HEK293 (cell line): ENCODE measurements around the gene SPATA2.

Source experiments
- EGR2 ChIP-seq: fragments of 450-650 bp; formaldehyde crosslinking; IDR thresholded peaks from 2 replicates; pipeline ENCODE4 v1.5.1; 2016; ENCODE audit warnings: low read depth, missing biosample characterization, missing genetic modification characterization
- GLIS1 ChIP-seq: fragments of 450-650 bp; formaldehyde crosslinking; IDR thresholded peaks from 2 replicates; pipeline ENCODE4 v1.5.1; 2016; ENCODE audit warnings: missing biosample characterization, missing genetic modification characterization
- INSM2 ChIP-seq: fragments of 450-650 bp; formaldehyde crosslinking; IDR thresholded peaks from 2 replicates; pipeline ENCODE4 v1.5.1; 2016; ENCODE audit warnings: missing biosample characterization, missing genetic modification characterization
- KLF7 ChIP-seq: fragments of 450-650 bp; formaldehyde crosslinking; IDR thresholded peaks from 2 replicates; pipeline ENCODE4 v1.5.1; 2016; ENCODE audit warnings: missing biosample characterization, missing genetic modification characterization, borderline replicate concordance
- MYNN ChIP-seq: fragments of 450-650 bp; formaldehyde crosslinking; IDR thresholded peaks from 2 replicates; pipeline ENCODE4 v1.5.1; 2016; ENCODE audit warnings: missing biosample characterization, missing genetic modification characterization, borderline replicate concordance
- PRDM1 ChIP-seq: fragments of 450-650 bp; formaldehyde crosslinking; IDR thresholded peaks from 2 replicates; pipeline ENCODE4; 2016; ENCODE audit warnings: missing biosample characterization, missing genetic modification characterization
- TCF7L2 ChIP-seq: IDR thresholded peaks from 2 replicates; pipeline ENCODE4 v1.6.1; 2011; ENCODE audit warnings: low read depth, mild to moderate bottlenecking, inconsistent platforms, low read length, moderate library complexity, borderline replicate concordance
- YY1 ChIP-seq: fragments of 450-650 bp; formaldehyde crosslinking; IDR thresholded peaks from 2 replicates; pipeline ENCODE4 v1.5.1; 2018; ENCODE audit warnings: missing biosample characterization, missing genetic modification characterization
- ZBTB17 ChIP-seq: fragments of 450-650 bp; formaldehyde crosslinking; IDR thresholded peaks from 2 replicates; pipeline ENCODE4 v1.5.1; 2016; ENCODE audit warnings: missing biosample characterization, missing genetic modification characterization
- ZBTB20 ChIP-seq: fragments of 450-650 bp; formaldehyde crosslinking; IDR thresholded peaks from 2 replicates; pipeline ENCODE4 v1.5.1; 2016; ENCODE audit warnings: missing biosample characterization, missing genetic modification characterization
- ZBTB7A ChIP-seq: fragments of 450-650 bp; formaldehyde crosslinking; IDR thresholded peaks from 2 replicates; pipeline ENCODE4 v1.5.1; 2016; ENCODE audit warnings: low read depth, missing biosample characterization, missing genetic modification characterization
- ZNF146 ChIP-seq: fragments of 450-650 bp; formaldehyde crosslinking; IDR thresholded peaks from 2 replicates; pipeline ENCODE4 v1.5.1; 2016; ENCODE audit warnings: missing biosample characterization, missing genetic modification characterization
- ZNF19 ChIP-seq: fragments of 450-650 bp; formaldehyde crosslinking; IDR thresholded peaks from 2 replicates; pipeline ENCODE4; 2016; ENCODE audit warnings: missing biosample characterization, missing genetic modification characterization, low read depth
- ZNF24 ChIP-seq: fragments of 450-650 bp; formaldehyde crosslinking; IDR thresholded peaks from 2 replicates; pipeline ENCODE4 v1.5.1; 2016; ENCODE audit warnings: missing biosample characterization, missing genetic modification characterization
- ZNF248 ChIP-seq: fragments of 450-650 bp; formaldehyde crosslinking; IDR thresholded peaks from 2 replicates; pipeline ENCODE4 v1.5.1; 2017; ENCODE audit warnings: missing biosample characterization, missing genetic modification characterization
- ZNF26 ChIP-seq: fragments of 450-650 bp; formaldehyde crosslinking; IDR thresholded peaks from 2 replicates; pipeline ENCODE4 v1.5.1; 2016; ENCODE audit warnings: missing biosample characterization, missing genetic modification characterization
- ZNF341 ChIP-seq: fragments of 450-650 bp; formaldehyde crosslinking; IDR thresholded peaks from 2 replicates; pipeline ENCODE4; 2016; ENCODE audit warnings: low read depth, missing biosample characterization, missing genetic modification characterization
- ZNF37A ChIP-seq: fragments of 450-650 bp; IDR thresholded peaks from 2 replicates; pipeline ENCODE4 v1.5.1; 2018; ENCODE audit warnings: missing biosample characterization, missing genetic modification characterization
- ZNF488 ChIP-seq: fragments of 450-650 bp; formaldehyde crosslinking; IDR thresholded peaks from 2 replicates; pipeline ENCODE4 v1.5.1; 2016; ENCODE audit warnings: missing biosample characterization, missing genetic modification characterization
- ZNF510 ChIP-seq: fragments of 450-650 bp; formaldehyde crosslinking; IDR thresholded peaks from 2 replicates; pipeline ENCODE4 v1.5.1; 2018; ENCODE audit warnings: mild to moderate bottlenecking, missing genetic modification characterization, missing biosample characterization; ENCODE audit not compliant: insufficient replicate concordance
- ZNF530 ChIP-seq: fragments of 450-650 bp; formaldehyde crosslinking; IDR thresholded peaks from 2 replicates; pipeline ENCODE4 v1.5.1; 2016; ENCODE audit warnings: low read depth, missing biosample characterization, missing genetic modification characterization
- ZNF544 ChIP-seq: fragments of 450-650 bp; formaldehyde crosslinking; IDR thresholded peaks from 2 replicates; pipeline ENCODE4 v1.5.0; 2017; ENCODE audit warnings: missing biosample characterization, missing genetic modification characterization
- ZNF548 ChIP-seq: fragments of 450-650 bp; formaldehyde crosslinking; IDR thresholded peaks from 2 replicates; pipeline ENCODE4 v1.5.1; 2016; ENCODE audit warnings: missing biosample characterization, missing genetic modification characterization
- ZNF623 ChIP-seq: fragments of 450-650 bp; formaldehyde crosslinking; IDR thresholded peaks from 2 replicates; pipeline ENCODE4 v1.5.1; 2016; ENCODE audit warnings: missing biosample characterization, missing genetic modification characterization
- ZNF701 ChIP-seq: fragments of 450-650 bp; formaldehyde crosslinking; IDR thresholded peaks from 2 replicates; pipeline ENCODE4 v1.5.1; 2016; ENCODE audit warnings: missing biosample characterization, missing genetic modification characterization
- ZNF830 ChIP-seq: fragments of 450-650 bp; IDR thresholded peaks from 2 replicates; pipeline ENCODE4 v1.5.0; 2018; ENCODE audit warnings: missing biosample characterization, missing genetic modification characterization, low read depth, mild to moderate bottlenecking, moderate library complexity
- ZNF837 ChIP-seq: fragments of 450-650 bp; formaldehyde crosslinking; IDR thresholded peaks from 2 replicates; pipeline ENCODE4 v1.5.1; 2016; ENCODE audit warnings: missing biosample characterization, missing genetic modification characterization
- ZSCAN30 ChIP-seq: fragments of 450-650 bp; IDR thresholded peaks from 2 replicates; pipeline ENCODE4 v1.5.1; 2018; ENCODE audit warnings: missing biosample characterization, mild to moderate bottlenecking, missing genetic modification characterization, moderate library complexity
- TF ChIP-seq, protein P1 (sequence below): fragments of 450-650 bp; formaldehyde crosslinking; IDR thresholded peaks from 2 replicates; pipeline ENCODE4 v1.5.1; 2016; ENCODE audit warnings: missing biosample characterization, missing genetic modification characterization
- TF ChIP-seq, protein P2 (sequence below): fragments of 450-650 bp; IDR thresholded peaks from 2 replicates; pipeline ENCODE4 v1.5.1; 2018; ENCODE audit warnings: missing biosample characterization, mild to moderate bottlenecking, missing genetic modification characterization
- TF ChIP-seq, protein P3 (sequence below): fragments of 450-650 bp; formaldehyde crosslinking; IDR thresholded peaks from 2 replicates; pipeline ENCODE4 v1.5.1; 2016; ENCODE audit warnings: missing biosample characterization, missing genetic modification characterization

The SPATA2 gene

DNA sequence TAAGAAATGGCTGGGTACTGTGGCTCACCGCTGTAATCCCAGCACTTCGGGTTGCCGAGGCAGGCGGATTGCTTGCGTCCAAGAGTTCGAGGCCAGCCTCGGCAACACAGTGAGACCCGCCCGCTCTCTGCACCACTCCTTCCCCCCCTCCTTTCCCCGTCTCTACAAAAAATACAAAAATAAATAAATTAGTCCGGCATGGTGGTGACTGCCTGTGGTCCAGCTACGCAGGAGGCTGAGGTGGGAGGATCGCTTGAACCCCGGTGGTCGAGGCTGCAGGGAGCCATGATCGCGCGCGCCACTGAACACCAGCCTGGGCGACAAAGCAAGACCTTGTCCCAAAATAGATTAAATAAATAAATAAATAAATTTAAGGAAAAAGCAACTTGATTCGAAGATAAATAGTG is 20.4 kb upstream of the SPATA2 start (continued):
- TF ChIP-seq ZNF24 (tag by site-specific recombination) (0 out of 2 replicates have a peak, but pooled peaks have one; percentile 38), TCF7L2 (no peak), ZNF830 (tag by site-specific recombination) (no peak), ZSCAN30 (tag by site-specific recombination) (no peak), EGR2 (tag by site-specific recombination) (no peak), ZNF623 (tag by site-specific recombination) (no peak), ZNF26 (tag by site-specific recombination) (no peak), ZBTB17 (no peak), ZNF548 (no peak), KLF7 (tag by site-specific recombination) (peak; percentile 83; the same call in 1 of the 2 replicates), ZNF837 (no peak), ZNF701 (tag by site-specific recombination) (no peak), ZNF248 (tag by site-specific recombination) (no peak), ZNF488 (tag by site-specific recombination) (no peak), YY1 (tag by site-specific recombination) (peak; percentile 30; the same call in 1 of the 2 replicates), ZNF530 (tag by site-specific recombination) (no peak), ZNF341 (tag by site-specific recombination) (no peak), ZNF146 (tag by site-specific recombination) (no peak), ZBTB7A (tag by site-specific recombination) (no peak), PRDM1 (tag by site-specific recombination) (no peak), MYNN (tag by site-specific recombination) (no peak), ZNF19 (tag by site-specific recombination) (no peak), ZNF544 (no peak), ZNF37A (tag by site-specific recombination) (no peak), INSM2 (tag by site-specific recombination) (no peak), ZNF510 (tag by site-specific recombination) (no peak), ZBTB20 (no peak), GLIS1 (tag by site-specific recombination) (no peak)
- TF ChIP-seq, protein P1, sequence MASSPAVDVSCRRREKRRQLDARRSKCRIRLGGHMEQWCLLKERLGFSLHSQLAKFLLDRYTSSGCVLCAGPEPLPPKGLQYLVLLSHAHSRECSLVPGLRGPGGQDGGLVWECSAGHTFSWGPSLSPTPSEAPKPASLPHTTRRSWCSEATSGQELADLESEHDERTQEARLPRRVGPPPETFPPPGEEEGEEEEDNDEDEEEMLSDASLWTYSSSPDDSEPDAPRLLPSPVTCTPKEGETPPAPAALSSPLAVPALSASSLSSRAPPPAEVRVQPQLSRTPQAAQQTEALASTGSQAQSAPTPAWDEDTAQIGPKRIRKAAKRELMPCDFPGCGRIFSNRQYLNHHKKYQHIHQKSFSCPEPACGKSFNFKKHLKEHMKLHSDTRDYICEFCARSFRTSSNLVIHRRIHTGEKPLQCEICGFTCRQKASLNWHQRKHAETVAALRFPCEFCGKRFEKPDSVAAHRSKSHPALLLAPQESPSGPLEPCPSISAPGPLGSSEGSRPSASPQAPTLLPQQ, result no peak
- TF ChIP-seq, protein P2, sequence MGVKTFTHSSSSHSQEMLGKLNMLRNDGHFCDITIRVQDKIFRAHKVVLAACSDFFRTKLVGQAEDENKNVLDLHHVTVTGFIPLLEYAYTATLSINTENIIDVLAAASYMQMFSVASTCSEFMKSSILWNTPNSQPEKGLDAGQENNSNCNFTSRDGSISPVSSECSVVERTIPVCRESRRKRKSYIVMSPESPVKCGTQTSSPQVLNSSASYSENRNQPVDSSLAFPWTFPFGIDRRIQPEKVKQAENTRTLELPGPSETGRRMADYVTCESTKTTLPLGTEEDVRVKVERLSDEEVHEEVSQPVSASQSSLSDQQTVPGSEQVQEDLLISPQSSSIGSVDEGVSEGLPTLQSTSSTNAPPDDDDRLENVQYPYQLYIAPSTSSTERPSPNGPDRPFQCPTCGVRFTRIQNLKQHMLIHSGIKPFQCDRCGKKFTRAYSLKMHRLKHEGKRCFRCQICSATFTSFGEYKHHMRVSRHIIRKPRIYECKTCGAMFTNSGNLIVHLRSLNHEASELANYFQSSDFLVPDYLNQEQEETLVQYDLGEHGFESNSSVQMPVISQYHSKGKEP, result no peak
- TF ChIP-seq, protein P3, sequence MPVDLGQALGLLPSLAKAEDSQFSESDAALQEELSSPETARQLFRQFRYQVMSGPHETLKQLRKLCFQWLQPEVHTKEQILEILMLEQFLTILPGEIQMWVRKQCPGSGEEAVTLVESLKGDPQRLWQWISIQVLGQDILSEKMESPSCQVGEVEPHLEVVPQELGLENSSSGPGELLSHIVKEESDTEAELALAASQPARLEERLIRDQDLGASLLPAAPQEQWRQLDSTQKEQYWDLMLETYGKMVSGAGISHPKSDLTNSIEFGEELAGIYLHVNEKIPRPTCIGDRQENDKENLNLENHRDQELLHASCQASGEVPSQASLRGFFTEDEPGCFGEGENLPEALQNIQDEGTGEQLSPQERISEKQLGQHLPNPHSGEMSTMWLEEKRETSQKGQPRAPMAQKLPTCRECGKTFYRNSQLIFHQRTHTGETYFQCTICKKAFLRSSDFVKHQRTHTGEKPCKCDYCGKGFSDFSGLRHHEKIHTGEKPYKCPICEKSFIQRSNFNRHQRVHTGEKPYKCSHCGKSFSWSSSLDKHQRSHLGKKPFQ (tag by site-specific recombination), result no peak
